Karpas-422 (cell line): ENCODE results near the gene FASTKD1. TPM values are rescaled to one million over a fixed set of nuclear protein-coding genes. Genes with fewer than 3 reads are reported as not detected.
"Not testable (repeated sequence)": the region's sequence is repeated elsewhere in the genome, so short reads cannot be mapped to it uniquely, and the experiment has no call there.

Experiments used
- DNase-seq: peaks from one replicate; pipeline ENCODE4 v3.0.0-alpha.2; 2015
- H2AFZ ChIP-seq: fragments of 200-600 bp; sonication (generic); 2 replicates; pipeline ENCODE4 v1.6.1; 2014; ENCODE audit warnings: antibody characterized with exemption, low read length, mixed read lengths
- H3K27ac ChIP-seq: fragments of 200-600 bp; sonication (generic); 2 replicates; pipeline ENCODE4 v1.5.1; 2014; ENCODE audit warnings: mild to moderate bottlenecking, low read length, moderate library complexity
- H3K27me3 ChIP-seq: fragments of 200-600 bp; sonication (generic); 2 replicates; pipeline ENCODE4 v1.6.1; 2014; ENCODE audit warnings: low read length, mixed read lengths
- H3K36me3 ChIP-seq: fragments of 200-600 bp; sonication (generic); 2 replicates; pipeline ENCODE4 v1.6.1; 2014; ENCODE audit warnings: low read length, mixed read lengths; ENCODE audit not compliant: insufficient read depth
- H3K4me1 ChIP-seq: fragments of 200-600 bp; sonication (generic); 2 replicates; pipeline ENCODE4 v1.6.1; 2014; ENCODE audit warnings: mild to moderate bottlenecking, low read length, mixed read lengths
- H3K4me2 ChIP-seq: fragments of 200-600 bp; sonication (generic); 2 replicates; pipeline ENCODE4 v1.6.1; 2014; ENCODE audit warnings: low read length, low read depth, mild to moderate bottlenecking; ENCODE audit not compliant: poor library complexity, severe bottlenecking
- H3K4me3 ChIP-seq: fragments of 200-600 bp; sonication (generic); 2 replicates; pipeline ENCODE4 v1.5.1; 2014; ENCODE audit warnings: mild to moderate bottlenecking, antibody characterized with exemption, low read length, mixed read lengths
- H3K79me2 ChIP-seq: fragments of 200-600 bp; sonication (generic); 2 replicates; pipeline ENCODE4 v1.6.1; 2014; ENCODE audit warnings: mild to moderate bottlenecking, low read length, mixed read lengths
- H3K9ac ChIP-seq: fragments of 200-600 bp; sonication (generic); 2 replicates; pipeline ENCODE4 v1.6.0; 2014; ENCODE audit warnings: low read length
- H3K9me2 ChIP-seq: fragments of 200-600 bp; sonication (generic), shearing (Covaris generic); replicated peaks from 2 replicates; pipeline ENCODE4 v1.6.0; 2014; ENCODE audit warnings: mild to moderate bottlenecking, low read length, moderate library complexity; ENCODE audit not compliant: insufficient read depth
- H3K9me3 ChIP-seq: fragments of 300-700, 200-600 bp; sonication (generic); 2 replicates; pipeline ENCODE4 v1.6.1; 2014; ENCODE audit warnings: low read length, mixed read lengths
- H4K20me1 ChIP-seq: fragments of 200-600 bp; sonication (generic); 2 replicates; pipeline ENCODE4 v1.6.1; 2014; ENCODE audit warnings: mild to moderate bottlenecking, antibody characterized with exemption, low read length, low read depth; ENCODE audit not compliant: insufficient read depth
- total RNA-seq: library from RNA; depleted of rRNA; stranded (reverse); fragments of >200 nt; shearing (Covaris generic); gene quantifications from 2 replicates; pipeline ENCODE4 v1.2.3, GENCODE V29; 2014; ENCODE audit warnings: low replicate concordance

FASTKD1 gene
- total RNA-seq, 1 experiment from 2014 or later, result 46.6 TPM

DNA sequence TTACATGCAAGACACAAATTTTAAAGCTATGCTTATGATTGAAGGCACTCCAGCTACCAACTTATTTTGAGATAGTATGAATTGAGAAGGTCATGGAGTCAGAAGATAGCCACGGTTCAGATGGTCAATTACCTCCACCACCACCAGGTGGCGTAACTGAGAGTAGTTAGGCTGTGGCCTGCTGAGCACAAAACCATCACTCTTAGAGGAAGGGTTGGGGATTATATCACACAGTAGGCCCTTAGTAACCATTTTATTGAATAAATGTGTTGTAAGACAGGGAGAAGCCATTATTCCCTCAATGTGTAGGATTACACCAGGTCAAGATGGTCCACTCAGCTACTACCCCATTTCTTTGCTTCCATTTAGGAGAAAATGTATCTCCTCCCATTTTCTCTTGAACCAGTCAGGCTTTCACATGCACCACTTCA is 45.4 kb downstream of the FASTKD1 start:
- Histone ChIP-seq H3K9ac (no peak overlapping the region), H3K79me2 (no peaks in the 10 kb centered on the region), H3K9me2 (no peaks in the 10 kb centered on the region), H3K4me3 (no peak overlapping the region), H3K4me1 (no peaks in the 10 kb centered on the region), H3K27me3 (no peaks in the 10 kb centered on the region), H3K36me3 (peaks cover 16% of the 10 kb centered on the region; the same call in 1 of the 2 replicates), H3K27ac (no peak overlapping the region), H3K4me2 (no peak overlapping the region), H4K20me1 (no peaks in the 10 kb centered on the region), H3K9me3 (no peaks in the 10 kb centered on the region), H2AFZ (no peak overlapping the region)
- DNase-seq, result peak; percentile 92

DNA sequence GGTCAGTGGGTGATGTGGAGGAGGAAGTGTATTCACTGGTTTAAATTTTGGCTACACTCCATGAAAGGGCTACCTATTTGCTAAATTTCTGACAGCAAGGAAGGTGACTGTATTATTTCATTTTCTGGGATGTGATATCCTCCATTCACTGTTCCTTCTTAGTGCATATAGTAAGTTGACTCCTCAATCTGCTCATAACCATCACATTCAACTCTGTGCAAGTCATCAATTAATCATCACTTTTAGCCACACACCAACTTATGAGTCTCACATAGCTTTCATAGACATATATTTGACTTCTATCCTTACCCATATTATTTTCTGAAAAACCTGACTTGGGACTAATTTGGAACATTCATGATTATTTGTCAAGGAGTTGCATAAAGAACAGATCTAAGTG is 47.2 kb downstream of the FASTKD1 start:
- Histone ChIP-seq H3K27me3 (no peaks in the 10 kb centered on the region), H3K79me2 (no peaks in the 10 kb centered on the region), H3K9ac (no peak overlapping the region), H3K9me3 (no peaks in the 10 kb centered on the region), H4K20me1 (no peaks in the 10 kb centered on the region), H3K4me2 (no peak overlapping the region), H3K9me2 (no peaks in the 10 kb centered on the region), H3K4me1 (no peaks in the 10 kb centered on the region), H3K4me3 (no peak overlapping the region), H2AFZ (no peak overlapping the region), H3K27ac (no peak overlapping the region), H3K36me3 (peaks cover 12% of the 10 kb centered on the region; the same call in 1 of the 2 replicates)
- no peak for DNase-seq

DNA sequence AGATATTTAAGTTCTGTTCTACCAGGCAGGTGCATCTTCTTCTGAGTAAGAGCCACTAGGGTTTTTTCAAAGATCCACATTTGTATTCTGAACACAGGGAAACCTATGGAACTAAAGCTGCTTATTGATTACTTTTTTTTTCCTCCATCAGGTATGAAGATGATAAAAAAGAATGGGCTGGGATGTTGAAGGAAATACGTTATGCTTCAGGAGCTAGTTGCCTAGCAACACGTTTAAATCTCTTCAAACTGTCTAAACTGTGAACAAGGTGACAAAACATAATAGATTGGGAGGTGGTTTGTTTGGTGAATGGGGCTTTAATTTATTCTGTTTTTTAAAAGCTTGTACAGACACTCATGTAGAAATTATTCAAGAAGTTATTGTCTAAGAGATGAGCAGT is 48.2 kb downstream of the FASTKD1 start:
- H3K4me3 ChIP-seq, result no peak overlapping the region
- H3K4me1 ChIP-seq, result no peaks in the 10 kb centered on the region
- no peaks in the 10 kb centered on the region for H3K27me3 ChIP-seq
- no peaks in the 10 kb centered on the region for H3K9me3 ChIP-seq
- no peaks in the 10 kb centered on the region for H3K79me2 ChIP-seq
- peaks cover 12% of the 10 kb centered on the region; the same call in 1 of the 2 replicates for H3K36me3 ChIP-seq
- H2AFZ ChIP-seq, result no peak overlapping the region
- H3K9me2 ChIP-seq, result no peaks in the 10 kb centered on the region
- no peak overlapping the region for H3K4me2 ChIP-seq
- DNase-seq, result no peak
- H4K20me1 ChIP-seq, result no peaks in the 10 kb centered on the region
- H3K27ac ChIP-seq, result no peak overlapping the region
- no peak overlapping the region for H3K9ac ChIP-seq

DNA sequence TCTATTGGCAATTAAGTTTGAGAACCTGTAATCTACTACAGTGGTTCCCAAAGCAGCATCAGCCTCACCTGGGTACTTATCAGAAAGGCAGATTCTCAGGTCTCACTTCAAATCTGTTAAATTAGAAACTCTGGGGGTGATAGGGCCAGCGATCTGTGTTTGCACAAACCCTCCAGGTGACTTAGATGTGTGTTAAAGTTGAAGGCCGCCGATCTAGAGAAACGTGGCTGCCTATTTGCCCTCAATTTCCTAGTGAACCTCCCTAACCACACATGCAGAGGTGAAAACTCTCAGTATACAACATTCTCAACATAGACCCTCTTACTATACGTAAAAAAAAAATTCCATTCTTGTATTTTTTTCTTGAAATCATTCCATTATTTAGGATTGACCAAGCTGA is 50.0 kb downstream of the FASTKD1 start:
- Histone ChIP-seq H3K4me1 (no peaks in the 10 kb centered on the region), H3K9me3 (no peaks in the 10 kb centered on the region), H3K9me2 (no peaks in the 10 kb centered on the region), H3K4me2 (no peak overlapping the region), H4K20me1 (no peaks in the 10 kb centered on the region), H3K36me3 (peaks cover 4% of the 10 kb centered on the region; the same call in 1 of the 2 replicates), H3K4me3 (no peak overlapping the region), H3K27ac (no peak overlapping the region), H3K27me3 (no peaks in the 10 kb centered on the region), H2AFZ (no peak overlapping the region), H3K79me2 (no peaks in the 10 kb centered on the region), H3K9ac (no peak overlapping the region)
- DNase-seq, result no peak

DNA sequence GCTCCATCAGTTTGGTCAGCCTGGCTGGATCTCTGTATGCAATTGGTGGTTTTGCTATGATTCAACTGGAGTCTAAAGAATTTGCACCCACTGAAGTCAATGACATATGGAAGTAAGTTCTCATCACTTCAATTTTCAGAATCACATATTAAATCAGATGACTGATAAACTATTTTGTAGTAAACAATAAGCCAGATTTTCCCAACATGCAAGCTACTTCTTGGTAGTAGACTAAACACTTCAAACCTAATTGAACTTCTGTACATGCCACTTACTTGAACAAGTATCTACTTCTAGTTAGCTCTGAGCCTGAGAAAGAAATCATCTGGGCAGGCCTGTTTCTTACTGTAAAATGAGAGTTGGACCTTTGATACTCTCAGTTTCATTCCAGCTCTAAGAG is 52.8 kb downstream of the FASTKD1 start:
- no peaks in the 10 kb centered on the region for H3K79me2 ChIP-seq
- H4K20me1 ChIP-seq, result no peaks in the 10 kb centered on the region
- H3K9me2 ChIP-seq, result no peaks in the 10 kb centered on the region
- no peak overlapping the region for H2AFZ ChIP-seq
- DNase-seq, result no peak
- H3K4me1 ChIP-seq, result no peaks in the 10 kb centered on the region
- H3K27ac ChIP-seq, result no peak overlapping the region
- H3K4me3 ChIP-seq, result no peak overlapping the region
- no peaks in the 10 kb centered on the region for H3K36me3 ChIP-seq
- H3K27me3 ChIP-seq, result no peaks in the 10 kb centered on the region
- H3K9me3 ChIP-seq, result no peaks in the 10 kb centered on the region
- no peak overlapping the region for H3K4me2 ChIP-seq
- H3K9ac ChIP-seq, result no peak overlapping the region

DNA sequence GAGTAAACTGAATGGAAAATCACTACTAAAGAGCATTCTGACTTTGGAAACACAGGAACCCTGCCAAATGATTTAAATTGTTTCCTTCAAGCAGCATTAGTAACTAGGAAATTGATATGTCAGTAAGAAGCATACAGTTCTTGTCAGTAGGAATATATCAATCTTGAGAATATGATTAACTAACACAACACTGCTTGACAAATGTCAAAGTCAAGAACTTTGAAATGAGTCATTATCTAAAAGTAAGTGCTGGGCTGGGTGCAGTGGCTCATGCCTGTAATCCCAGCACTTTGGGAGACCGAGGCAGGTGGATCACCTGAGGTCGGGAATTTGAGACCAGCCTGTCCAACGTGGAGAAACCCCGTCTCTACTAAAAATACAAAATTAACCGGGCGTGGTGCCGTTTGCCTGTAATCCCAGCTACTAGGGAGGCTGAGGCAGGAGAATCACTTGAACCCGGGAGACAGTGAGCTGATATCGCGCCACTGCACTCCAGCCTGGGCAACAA is 57.1 kb downstream of the FASTKD1 start:
- not testable (repeated sequence) for H3K9me2 ChIP-seq, DNase-seq, H3K9me3 ChIP-seq, H3K79me2 ChIP-seq, H3K27me3 ChIP-seq, H3K9ac ChIP-seq, H2AFZ ChIP-seq, H3K4me2 ChIP-seq, H3K4me3 ChIP-seq, H3K36me3 ChIP-seq, H3K27ac ChIP-seq, H4K20me1 ChIP-seq
- H3K4me1 ChIP-seq, result peaks cover 14% of the 10 kb centered on the region

DNA sequence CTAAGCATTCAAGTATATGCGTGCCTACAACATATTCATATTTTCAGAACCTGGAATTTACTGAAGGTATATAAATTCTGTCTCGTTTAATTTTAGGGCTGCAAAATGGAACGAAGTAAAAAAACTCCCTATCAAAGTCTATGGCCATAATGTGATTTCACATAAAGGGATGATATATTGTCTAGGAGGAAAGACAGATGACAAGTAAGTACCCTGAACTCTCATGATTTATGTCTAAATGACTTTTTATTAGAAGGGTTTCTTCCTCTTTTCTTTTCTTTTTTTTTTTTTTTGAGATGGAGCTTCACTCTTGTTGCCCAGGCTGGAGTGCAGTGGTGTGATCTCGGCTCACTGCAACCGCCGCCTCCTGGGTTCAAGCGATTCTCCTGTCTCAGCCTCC is 58.9 kb downstream of the FASTKD1 start:
- H3K9me3 ChIP-seq, H3K9me2 ChIP-seq, H3K4me3 ChIP-seq, H3K4me2 ChIP-seq, H3K27ac ChIP-seq, H3K27me3 ChIP-seq, H3K36me3 ChIP-seq, H2AFZ ChIP-seq, H3K79me2 ChIP-seq, H3K9ac ChIP-seq, H4K20me1 ChIP-seq, DNase-seq: not testable (repeated sequence)
- peaks cover 14% of the 10 kb centered on the region for H3K4me1 ChIP-seq

DNA sequence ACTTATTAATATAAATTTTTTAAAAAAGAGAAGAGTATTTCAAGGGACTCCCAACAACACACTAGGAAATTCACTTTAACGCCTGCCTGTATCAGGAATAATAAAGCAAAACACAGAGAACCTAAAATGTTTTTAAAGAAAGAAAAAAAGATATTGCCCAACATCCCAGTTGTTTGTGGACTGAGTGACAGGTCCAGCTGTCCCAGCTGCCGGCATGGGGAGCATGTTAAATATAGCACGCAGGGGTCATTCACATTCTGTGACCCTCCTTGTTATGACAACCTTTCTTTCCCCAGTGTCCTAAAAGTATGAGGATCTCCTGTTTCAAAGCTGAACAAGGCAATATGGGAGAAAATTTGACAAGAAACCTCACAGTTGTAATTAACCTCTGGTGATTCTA is 59.7 kb downstream of the FASTKD1 start:
- H3K9me3 ChIP-seq, result no peaks in the 10 kb centered on the region
- no peaks in the 10 kb centered on the region for H4K20me1 ChIP-seq
- H3K9me2 ChIP-seq, result no peaks in the 10 kb centered on the region
- no peak overlapping the region for H3K9ac ChIP-seq
- H3K4me2 ChIP-seq, result no peak overlapping the region
- H3K27ac ChIP-seq, result no peak overlapping the region
- peaks cover 14% of the 10 kb centered on the region for H3K4me1 ChIP-seq
- DNase-seq, result no peak
- no peak overlapping the region for H2AFZ ChIP-seq
- H3K4me3 ChIP-seq, result no peak overlapping the region
- H3K36me3 ChIP-seq, result no peaks in the 10 kb centered on the region
- H3K27me3 ChIP-seq, result no peaks in the 10 kb centered on the region
- H3K79me2 ChIP-seq, result no peaks in the 10 kb centered on the region

DNA sequence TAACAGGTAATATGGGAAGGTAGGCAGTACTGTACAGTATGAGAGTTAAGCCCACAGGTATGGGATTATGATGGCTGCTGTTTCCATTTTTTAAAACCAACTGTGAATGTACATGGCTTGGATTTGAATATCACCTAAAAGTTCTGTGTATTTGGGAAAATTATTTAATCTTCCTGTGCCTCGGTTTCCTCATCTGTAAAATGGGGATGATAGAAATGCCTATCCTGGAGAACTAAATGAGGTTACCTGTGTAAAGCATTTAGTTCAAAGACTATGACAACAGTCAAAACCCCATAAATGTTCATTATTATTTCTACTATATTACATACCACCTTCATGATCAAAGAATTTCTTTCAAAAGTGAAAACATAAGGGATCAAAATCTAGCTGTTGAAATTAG is 60.6 kb downstream of the FASTKD1 start:
- no peak overlapping the region for H3K27ac ChIP-seq

More for the DNA sequence above, 60.6 kb downstream of the FASTKD1 start:
- Histone ChIP-seq H3K4me2 (no peak overlapping the region), H3K36me3 (no peaks in the 10 kb centered on the region), H4K20me1 (no peaks in the 10 kb centered on the region), H2AFZ (no peak overlapping the region), H3K27me3 (no peaks in the 10 kb centered on the region), H3K79me2 (no peaks in the 10 kb centered on the region), H3K4me1 (peaks cover 14% of the 10 kb centered on the region), H3K9me2 (no peaks in the 10 kb centered on the region), H3K4me3 (no peak overlapping the region), H3K9ac (no peak overlapping the region), H3K9me3 (no peaks in the 10 kb centered on the region)
- DNase-seq, result no peak
